ENCODE measurements around the gene ACE2.

ACE2 gene

GRCh38 chrX:15566244-15566643 lies 34.5 kb downstream of the ACE2 start:
- TF ChIP-seq CTCF (IDR thresholded peaks at IDR 0.05; ENCODE audit: borderline replicate concordance, insufficient read depth, low read depth, low read length): no peak
- no peak overlapping the region for H3K4me3 ChIP-seq (ENCODE audit: low read depth, low read length)

- peak; percentile 57; the same call in 1 of the 2 replicates for TF ChIP-seq CTCF (IDR thresholded peaks at IDR 0.05; ENCODE audit: borderline replicate concordance, insufficient read depth, low read depth, low read length)
- no peak overlapping the region for H3K4me3 ChIP-seq (ENCODE audit: low read depth, low read length)
Observed at GRCh38 chrX:15564981-15565579, 35.7 kb downstream of the ACE2 start.

DNA sequence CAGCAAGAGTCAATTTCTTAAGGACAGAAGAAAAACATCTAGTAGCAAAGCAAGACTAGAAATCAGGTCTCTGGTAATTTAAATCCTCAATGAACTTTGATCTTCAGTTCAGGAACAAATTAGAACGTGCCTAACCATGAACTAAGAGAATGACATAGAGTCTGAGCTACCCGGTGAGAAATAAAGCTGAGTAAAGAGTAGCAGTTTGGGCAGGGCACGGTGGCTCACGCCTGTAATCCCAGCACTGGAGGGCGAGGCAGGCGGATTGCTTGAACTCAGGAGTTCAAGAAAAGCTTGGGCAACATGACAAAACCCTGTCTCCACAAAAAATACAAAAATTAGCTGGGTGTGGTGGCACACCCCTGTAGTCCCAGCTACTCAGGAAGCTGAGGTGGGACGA lies 37.7 kb downstream of the ACE2 start:
- no peak overlapping the region for H3K4me3 ChIP-seq (ENCODE audit: low read depth, low read length)
- TF ChIP-seq CTCF (IDR thresholded peaks at IDR 0.05; ENCODE audit: borderline replicate concordance, insufficient read depth, low read depth, low read length): no peak

DNA sequence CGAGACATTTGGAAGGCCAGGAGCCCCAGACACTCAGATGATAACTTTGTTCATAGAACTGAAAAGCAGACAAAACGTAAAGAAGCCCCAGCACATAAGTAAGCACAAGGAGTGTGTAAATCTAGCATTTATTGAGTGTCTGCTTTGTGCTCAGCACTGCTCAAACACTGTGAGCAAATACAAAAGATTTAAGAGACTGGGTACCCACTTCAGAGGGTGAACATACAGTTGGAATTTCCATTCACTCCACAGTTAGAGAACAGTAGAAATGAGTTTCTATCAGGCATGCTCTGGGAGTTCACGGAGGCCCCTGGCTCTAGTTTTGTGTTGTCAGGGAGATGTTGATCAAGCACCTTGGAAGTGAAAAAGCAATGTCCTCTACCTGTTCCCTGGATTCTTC lies 39.8 kb downstream of the ACE2 start:
- TF ChIP-seq CTCF (IDR thresholded peaks at IDR 0.05; ENCODE audit: borderline replicate concordance, insufficient read depth, low read depth, low read length): no peak
- H3K4me3 ChIP-seq (ENCODE audit: low read depth, low read length): no peak overlapping the region

- no peak overlapping the region for H3K4me3 ChIP-seq (ENCODE audit: low read depth, low read length)
Observed at GRCh38 chrX:15559227-15559626, 41.5 kb downstream of the ACE2 start.

DNA sequence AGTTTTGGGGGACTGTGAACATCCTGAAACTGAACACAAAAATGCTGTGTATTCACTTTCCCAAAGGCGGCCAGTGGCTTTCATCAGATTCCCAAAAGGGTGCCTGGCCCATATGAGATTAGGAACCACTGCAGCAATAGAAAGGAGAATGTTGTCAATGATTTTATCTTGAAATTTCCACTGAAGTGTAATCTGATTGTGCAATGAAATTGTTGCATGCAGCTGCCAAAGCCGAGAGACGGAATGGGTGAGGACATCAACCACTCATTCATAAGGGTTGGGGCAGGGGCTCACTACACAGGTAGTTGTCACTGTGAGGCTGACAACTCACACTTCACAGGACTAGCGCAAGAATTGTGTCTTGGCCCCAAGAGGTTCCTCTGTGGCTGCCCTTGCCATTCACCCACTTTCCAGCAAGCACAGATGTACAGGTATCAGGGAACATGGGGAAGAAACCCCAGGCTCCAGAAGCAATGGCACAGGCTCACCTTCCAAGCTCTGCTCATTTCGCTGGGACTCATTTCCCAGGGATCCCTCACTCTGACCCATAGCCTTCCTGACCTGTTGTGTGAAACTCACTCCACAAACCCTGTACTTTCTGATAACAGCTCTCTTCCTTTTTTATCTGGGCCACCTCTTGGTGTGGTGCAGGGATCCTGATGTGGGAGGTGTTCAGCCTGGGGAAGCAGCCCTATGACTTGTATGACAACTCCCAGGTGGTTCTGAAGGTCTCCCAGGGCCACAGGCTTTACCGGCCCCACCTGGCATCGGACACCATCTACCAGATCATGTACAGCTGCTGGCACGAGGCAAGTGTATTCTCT lies 51.4 kb downstream of the ACE2 start:
- TF ChIP-seq CTCF (IDR thresholded peaks at IDR 0.05; ENCODE audit: borderline replicate concordance, insufficient read depth, low read depth, low read length): no peak
- H3K4me3 ChIP-seq (ENCODE audit: low read depth, low read length): no peak overlapping the region

More at GRCh38 chrX:15559227-15559626, 41.5 kb downstream of the ACE2 start:
- no peak for TF ChIP-seq CTCF (IDR thresholded peaks at IDR 0.05; ENCODE audit: borderline replicate concordance, insufficient read depth, low read depth, low read length)

DNA sequence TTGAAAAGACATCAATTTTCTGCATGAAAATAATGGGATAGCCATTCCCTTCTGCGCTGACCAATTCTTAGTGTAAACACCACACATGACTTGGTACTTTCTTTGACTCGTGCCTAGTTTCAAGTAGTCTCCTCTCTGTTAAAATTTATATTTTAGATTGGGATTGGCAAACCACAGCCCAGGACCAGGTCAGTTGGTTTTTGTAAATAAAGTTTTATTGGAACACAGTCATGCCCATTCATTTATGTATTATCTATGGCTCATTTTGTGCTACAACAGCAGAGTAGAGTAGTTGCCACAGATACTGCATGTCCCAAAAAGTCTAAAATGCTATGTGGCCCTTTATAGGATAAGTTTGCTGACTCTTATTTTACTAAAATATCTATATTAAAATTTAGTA lies 53.4 kb downstream of the ACE2 start:
- no peak overlapping the region for H3K4me3 ChIP-seq (ENCODE audit: low read depth, low read length)
- no peak for TF ChIP-seq CTCF (IDR thresholded peaks at IDR 0.05; ENCODE audit: borderline replicate concordance, insufficient read depth, low read depth, low read length)

Measured in GM12875 (cell line).